Middle frontal gyrus (tissue), 1 donor: ENCODE data around the gene ANXA5.

Experiments
- DNase-seq: peaks from one replicate; pipeline ENCODE4 v3.0.0-alpha.2; 2015; ENCODE audit warnings: low spot score; ENCODE audit errors: extremely low spot score

Gene ANXA5

DNA sequence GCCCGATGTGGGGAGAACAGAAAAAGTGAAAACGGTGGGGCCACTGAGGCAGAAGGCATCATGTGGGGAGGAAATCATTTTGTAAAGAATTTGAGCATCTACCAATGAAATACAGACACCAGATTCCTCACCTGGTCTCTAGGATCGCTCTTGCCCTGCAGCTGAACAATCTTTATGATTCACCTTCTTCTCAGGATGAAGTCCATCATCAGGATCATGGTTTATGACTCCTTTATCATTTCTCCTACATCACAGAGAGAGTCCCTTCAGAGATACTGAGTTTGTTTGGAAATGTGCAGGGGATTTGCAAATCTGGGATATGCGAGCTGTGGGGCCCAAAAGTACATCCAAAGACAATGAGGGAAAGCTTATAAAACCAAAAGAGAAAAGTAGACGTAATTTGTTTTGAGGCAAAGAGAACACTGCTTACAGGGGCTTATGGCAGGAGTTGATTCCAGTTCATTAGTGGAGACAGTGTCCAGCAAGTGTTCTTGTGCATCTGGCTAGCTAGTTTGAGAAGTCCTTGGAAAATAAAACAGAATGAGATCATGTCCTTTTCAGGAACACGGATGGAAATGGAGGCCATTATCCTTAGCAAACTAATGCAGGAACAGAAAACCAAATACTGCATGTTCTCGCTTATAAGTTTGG, 15.3 kb upstream of the ANXA5 start:
- no peak for DNase-seq

DNA sequence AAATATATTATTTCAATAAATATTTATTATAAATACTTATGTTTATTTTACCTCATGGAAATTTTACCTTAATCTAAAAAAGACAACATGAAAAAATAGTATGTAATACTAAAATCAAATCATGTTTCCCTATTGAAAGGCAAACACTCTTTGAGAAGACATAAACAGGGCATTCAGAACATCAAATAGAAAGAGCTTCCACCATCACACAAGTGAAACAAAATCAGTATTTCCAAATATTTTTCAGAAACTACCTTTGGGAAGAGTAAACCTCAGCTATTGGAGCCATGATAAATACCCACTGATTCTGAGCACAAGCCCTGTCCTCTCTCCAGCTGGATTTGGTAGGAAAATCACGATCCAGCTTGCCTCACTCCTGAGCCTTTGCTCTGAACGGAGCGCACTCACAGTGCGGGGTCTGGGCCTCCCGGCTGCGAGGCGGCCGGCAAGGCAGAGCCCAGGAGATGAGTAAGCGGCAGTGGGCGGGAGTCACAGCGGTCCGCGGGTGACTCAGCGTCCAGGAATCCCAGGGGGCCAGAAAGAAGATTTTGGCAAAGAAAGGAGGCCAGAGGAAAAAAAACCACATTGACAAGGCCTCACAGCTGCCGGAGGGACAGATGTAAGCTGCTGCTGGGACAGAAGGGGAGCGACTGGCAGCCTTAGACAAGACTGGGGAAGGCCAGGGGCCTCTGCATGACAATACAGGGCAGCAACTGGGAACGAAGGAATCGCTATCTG, 14.7 kb upstream of the ANXA5 start:
- peak; percentile 37 for DNase-seq

DNA sequence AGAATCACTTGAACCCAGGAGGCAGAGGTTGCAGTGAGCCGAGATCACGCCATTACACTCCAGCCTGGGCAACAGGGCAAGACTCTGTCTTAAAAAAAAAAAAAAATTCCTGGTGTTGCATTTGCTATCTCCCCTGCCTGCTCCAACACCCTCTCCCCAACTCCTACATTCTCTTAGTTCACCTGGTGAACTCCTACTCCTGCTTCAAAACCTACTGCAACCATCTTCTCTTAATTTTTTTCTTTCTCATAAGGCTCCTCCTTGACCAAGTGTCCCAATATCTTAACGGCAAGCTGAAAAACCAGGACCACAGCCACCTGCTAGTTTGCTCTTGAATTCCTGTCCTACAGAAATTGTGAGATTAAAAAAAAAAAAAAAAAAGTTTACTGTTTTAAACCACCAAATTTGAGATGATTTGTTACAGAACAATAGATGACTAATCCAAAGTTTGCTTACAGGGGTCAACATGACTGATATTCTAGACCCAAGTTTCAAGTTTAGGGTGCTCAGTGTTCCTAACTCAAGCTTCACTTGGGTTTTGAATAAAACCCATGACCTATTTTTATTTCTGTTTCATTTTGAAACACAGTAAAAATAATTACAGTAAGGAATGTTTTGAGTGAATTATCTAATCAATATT, 13.1 kb upstream of the ANXA5 start:
- no peak for DNase-seq

DNA sequence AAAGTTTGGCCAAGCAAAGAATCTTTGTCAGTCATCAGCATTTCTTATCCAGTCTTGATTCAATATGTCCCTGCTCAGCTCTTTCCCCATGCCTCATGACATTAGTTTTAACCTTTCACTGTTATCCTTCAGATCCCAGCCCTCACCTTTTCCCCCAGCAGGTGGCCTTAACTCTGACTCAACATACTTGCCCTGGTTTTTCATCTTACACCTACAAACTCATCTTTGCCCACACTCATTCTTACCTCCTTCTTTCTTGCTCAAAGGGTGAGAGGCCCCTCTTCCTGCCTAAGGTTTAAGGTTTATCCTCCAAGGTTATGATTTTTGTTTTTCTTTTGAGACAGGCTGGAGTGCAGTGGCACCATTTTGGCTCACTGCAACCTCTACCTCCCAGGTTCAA, 10.6 kb upstream of the ANXA5 start:
- DNase-seq: no peak

DNA sequence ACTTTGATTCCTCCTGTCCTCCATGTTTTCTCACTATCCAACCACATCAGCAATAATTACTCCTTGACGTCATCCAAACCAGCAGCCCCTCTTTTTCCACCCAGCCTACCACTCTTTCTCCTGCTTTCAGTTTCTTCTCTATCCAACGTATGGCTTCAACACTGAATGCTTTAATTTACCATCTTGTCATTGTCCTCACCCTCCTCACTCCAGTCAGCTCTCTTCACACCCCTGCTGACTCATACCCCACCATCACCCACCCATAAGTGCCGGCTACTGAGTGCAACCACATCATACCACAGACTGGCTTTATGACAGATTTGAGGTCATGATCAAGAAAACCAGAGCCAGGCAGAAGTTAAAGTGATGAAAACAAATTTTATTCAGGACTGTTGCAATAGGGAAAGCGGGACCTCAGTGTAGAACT, 9.8 kb upstream of the ANXA5 start:
- DNase-seq: no peak

DNA sequence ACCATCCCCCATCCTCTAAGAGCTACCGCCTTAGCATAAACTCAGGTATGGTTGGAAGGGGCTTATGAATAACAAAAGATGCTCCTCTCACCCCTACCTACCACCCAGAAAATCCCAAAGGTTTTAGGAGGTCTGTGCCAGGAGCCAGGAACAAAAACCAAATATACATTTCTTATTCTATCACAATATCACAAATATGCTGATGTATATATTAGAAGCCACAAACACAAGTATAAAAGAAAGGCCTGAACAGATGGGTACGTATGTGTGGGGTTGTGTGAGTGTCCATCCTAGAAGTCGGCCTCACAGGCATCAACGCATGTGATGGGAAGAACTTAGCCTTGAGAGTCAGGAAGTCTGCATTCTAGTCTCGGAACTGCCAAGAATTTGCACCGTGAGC, 8.7 kb upstream of the ANXA5 start:
- DNase-seq: no peak

DNA sequence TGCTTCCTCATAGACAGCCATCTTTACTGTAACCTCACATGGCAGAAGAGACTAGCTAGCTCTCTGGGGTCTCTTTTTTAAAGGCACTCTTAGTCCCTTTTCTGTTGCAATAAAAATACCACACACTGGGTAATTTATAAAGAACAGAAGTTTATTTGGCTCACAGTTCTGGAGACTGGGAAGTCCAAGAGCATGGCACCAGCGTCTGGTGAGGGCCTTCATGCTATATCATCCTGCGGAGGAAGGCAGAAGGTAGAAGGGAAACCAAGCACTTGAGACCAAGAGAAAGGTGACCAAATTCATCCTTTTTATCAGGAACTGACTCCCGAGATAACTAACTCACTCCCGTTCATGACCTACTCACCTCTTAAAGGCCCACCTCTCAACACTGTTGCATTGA, 5.4 kb upstream of the ANXA5 start:
- no peak for DNase-seq

DNA sequence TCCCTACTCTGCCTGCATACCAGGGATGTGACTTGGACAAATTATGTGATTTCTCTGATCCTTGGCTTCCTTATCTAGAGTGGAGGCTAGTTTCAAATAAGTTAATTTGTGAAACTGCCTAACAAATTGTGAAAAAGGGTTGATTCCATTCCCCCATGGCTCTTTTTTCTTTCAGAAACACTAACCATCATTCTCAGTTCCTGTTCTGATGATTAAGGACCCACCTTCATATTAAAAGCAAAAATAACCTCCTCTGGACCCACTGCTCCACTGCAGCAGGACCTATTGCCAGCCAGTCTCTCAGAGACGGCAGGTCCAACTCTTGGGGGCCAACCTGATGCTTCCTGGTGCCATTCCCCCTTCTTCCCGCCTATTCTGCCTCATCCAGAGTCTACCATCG, 4.5 kb upstream of the ANXA5 start:
- no peak for DNase-seq

DNA sequence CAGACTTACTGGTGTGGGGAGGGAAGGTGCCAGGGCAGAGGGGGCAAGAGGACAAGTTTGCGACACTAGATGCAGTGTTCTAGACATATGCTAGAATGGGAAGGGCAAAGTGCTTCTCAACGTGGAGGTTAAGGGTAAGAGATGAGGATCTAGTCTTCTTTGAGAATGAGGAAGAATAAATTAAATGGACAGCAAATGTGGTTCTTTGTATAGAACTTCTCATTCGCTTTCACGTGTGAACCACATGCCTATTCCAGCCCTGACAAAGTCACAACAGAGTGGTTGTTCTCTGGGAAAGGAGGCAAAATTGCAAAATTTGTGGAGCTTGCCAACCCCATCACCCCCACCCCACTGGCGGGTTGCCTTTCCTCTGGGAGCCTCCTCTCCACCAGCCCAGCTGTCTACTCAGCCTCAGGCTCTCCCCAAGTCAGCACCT, 1.5 kb upstream of the ANXA5 start:
- DNase-seq: no peak

DNA sequence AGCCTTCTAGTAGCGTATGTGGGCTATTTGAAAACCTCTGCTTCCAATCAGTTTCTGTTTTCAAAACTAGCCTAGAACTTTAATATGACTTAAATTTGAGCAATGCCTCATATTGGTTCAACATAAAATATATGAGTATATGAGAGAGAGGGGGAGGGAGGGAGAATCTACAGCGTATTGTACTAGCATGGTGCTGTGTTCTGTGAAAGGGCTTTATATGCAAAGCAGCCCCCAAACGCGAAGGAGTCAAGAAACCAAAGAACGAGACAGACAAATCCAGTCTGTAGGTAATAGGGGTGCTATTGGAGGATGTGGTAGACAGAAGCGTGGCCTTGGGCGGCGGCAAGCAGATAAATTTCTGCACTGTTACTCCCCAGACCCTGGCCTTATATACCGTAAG, 784 bp upstream of the ANXA5 start:
- no peak for DNase-seq

DNA sequence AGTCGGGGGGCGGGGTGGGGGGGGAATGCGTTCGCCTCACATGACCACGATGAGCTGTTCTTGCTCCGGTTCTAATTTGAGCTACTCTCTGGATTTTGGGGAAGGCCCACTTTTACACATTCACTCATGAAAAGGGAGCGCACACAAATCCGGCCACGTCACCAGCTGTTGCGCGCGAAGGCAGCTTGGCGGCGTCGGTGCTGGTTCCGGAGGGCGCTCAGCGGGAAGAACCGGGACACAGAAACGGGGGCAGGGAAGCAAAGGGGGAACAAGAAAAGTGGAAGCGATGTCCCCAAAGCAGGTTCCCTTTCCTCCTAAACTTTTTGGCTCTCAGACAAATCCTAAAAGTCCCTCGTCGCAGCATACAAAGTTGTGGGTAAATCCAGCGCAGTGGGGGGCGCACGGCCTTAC, 605 bp downstream of the ANXA5 start:
- DNase-seq: peak; percentile 42

DNA sequence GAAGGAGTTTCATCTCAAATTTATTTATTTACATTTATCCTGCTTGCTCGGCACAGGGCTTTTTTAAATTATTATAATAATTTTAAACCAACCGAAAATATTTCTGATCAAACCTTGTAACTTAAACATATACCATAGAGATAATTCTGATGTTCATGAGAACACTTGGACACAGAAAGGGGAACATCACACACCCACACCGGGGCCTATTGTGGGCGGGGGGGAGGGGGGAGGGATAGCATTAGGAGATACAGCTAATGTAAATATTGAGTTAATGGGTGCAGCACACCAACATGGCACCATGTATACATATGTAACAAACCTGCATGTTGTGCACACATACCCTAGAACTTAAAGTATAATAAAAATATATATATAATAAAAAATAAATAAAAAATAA, 2.9 kb downstream of the ANXA5 start:
- no peak for DNase-seq

DNA sequence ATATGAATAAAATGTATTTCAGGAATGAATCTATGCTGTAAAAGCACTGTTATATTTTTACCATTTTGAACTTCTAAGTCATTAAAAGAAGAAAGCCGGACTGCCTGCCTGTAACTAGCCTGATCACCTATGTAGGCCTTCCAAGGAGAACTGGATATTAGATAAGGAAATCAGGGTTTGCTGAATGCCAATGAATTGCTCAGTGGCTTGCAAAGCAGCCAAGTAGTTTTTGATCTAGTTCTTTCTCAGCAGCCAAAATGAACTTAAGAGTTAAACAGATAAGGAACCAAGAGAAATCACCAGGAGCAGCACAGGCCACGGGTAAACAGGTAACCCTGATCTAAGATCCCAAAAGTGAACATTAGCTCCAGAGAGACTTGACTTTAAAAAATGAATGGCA, 3.3 kb downstream of the ANXA5 start:
- DNase-seq: no peak

DNA sequence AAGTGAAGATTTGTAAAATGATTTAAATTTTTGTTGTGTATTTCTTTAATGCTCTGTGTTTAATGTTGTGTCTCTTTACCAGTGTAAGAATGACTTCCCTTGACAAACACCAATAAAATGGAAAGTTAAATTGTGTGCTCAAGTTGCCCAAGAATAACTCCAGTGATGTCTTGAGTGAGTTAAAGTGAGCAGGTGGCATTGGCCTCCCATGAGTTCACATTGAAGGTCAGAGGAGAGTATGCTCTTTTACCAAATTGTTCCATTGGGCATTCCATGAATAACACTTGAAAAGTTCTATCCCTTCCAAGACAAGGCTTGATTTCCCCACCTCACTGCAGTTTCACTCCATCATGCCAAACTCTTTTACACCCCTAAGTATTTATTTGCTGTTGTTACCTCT, 4.5 kb downstream of the ANXA5 start:
- no peak for DNase-seq

DNA sequence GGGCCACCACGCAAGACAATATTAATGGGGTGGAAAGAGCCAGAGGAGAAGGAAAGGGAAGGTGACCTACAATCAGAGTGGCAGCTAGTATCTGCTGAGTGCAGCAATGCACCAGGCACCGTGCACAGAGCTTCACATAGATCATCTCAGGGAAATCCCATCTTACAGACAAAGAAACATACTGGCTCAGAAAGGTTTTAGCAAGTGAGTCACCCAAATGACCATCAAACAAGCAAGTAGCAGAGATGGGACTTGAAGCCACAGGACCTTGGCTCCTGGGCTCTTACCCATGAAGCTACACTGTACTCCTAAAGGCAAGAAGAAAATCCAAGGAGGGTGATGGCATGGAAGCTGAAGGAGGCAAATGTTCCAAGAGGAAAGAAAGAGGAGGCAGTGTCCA, 6.8 kb downstream of the ANXA5 start:
- DNase-seq: no peak

DNA sequence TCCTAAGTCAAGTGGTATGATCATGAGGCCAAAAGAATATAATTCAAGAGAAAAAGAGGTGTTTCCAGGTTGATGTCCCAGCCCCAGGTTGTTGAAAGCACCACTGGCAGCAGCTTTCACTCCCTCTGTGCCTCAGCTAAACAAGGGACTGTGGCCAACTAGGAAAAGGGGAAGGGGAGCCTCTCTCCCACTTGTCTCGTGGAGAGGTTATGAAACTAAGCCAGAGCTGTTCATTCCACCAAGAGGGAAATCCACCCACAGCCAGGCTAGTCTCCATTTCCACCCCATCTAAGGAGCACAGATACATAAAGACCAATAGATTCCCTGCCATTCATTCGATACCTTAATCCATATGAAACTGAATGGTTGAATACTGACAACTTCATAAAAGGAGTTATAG, 8.1 kb downstream of the ANXA5 start:
- no peak for DNase-seq

DNA sequence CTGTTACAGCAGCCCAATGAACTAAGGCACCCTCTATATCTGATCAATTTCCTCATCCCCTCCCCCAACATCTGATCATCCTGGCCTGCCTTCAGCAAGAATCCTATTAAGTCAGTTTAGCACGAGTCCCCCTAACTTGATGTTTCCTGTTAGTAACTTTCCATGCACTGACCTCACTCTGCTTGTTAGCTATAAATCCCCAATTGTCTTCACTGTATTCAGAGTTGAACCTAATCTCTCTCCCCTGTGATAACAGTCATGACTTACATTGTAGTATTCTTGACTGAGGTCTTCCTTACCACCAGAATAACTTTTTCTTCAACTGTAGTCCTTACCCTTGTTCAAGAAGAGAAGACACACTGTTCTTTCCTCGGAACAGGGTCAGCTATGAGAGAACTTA, 8.5 kb downstream of the ANXA5 start:
- no peak for DNase-seq

DNA sequence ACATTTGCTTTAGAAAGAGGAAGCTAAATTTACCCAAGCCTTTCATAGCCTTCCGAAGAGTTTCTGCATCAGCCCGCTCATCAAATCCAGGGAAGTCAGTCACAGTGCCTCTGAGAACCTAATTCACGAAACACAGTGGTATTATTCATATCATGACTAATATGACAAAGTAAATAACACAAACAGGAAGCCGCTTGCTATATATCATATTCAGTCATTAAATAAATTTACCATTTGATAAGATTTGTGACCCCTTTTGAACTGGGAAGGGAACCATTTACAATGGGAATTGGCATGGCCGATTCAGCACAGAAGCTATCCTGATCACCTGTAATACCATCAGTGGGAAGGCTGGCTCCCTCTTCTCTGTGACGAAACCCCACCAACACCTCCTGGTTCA, 10.5 kb downstream of the ANXA5 start:
- no peak for DNase-seq

DNA sequence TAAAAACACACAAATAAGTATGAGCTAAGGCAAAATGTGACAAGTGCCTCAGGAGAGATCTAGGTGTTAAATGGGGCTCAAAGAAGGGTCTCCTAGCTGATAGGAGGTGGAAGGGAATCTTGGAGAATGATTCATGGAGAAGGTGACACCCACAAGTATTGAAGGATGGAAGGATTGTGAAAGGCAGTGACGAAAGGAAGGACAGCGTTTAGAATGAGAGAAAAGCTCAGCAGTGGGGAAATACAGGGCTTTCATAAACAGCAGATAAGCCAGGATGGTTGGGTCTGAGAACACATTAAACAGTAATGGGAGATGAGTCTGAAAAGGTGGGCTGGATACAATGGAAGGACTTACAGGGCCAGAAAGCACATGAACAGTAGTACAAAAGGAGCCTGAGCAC, 11.5 kb downstream of the ANXA5 start:
- no peak for DNase-seq

DNA sequence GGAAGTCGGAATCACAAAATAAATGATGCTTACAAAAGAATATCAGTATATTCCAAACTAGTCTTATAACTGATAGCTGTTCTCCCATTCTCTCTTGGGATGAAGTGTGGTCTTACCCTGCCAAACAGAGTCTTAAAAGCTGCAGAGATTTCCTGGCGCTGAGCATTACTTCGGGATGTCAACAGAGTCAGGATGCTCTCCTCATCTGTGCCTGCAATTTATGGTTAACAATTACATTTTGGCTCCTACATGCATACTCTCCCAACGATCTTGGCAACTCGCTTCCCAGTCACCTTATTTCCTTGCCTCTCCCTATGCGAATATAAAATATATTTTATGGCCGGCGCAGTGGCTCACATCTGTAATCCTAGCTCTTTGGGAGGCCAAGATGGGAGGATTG, 12.2 kb downstream of the ANXA5 start:
- DNase-seq: no peak

DNA sequence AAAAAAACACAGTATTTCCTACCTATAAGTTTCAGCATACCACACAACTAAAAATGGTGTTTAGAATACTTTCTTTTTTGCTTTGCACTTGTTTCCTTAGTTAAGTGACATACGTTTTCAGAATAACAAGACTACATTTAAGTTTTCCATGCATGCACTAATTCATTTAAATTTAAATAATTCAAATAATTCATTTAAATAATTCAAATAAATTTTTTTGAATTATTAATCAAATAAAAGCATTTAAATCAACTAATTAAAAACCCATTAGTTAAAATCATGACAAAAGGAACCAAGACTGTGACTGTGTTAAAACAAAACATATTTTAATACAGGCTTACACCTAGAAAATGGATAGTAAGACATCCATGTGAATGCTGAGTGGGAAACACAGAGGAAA, 12.8 kb downstream of the ANXA5 start:
- DNase-seq: no peak

DNA sequence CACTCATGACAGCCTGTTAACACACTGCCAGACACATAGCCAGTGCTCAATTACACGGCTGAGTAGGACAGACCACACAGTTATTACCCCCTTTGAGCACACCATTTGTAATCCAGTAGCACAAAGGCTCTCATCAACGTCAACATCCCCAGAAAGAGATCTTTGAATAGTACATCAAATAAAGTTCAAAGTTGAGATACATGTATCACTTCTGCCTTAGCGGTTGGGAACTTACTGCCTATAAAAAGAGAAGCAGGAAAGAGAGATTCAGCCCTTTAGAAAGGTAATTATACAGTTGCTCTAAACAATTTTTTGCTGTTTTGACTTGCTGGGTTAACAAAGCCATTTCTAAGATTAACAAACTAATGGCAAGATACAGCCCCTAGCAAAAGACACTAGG, 16.2 kb downstream of the ANXA5 start:
- DNase-seq: no peak

DNA sequence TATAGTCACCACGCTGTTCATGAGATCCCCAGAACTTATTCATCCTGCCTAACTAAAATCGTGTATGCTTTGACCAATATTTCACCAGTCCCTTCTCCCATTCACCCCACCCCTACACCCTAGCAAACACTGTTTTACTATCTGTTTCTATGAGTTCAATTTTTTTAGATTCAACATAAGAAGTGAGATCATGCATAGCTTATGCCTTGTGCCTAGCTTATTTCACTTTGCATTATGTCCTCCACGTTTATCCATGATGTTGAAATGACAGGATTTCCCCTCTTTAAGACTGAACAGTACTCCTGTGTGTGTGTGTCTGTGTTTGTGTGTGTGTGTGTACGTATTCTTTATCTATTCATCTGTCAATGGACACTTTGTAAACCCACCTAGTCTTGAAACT, 16.8 kb downstream of the ANXA5 start:
- DNase-seq: no peak
